ENCODE measurements around the gene ZNF335.

ZNF335 gene

DNA sequence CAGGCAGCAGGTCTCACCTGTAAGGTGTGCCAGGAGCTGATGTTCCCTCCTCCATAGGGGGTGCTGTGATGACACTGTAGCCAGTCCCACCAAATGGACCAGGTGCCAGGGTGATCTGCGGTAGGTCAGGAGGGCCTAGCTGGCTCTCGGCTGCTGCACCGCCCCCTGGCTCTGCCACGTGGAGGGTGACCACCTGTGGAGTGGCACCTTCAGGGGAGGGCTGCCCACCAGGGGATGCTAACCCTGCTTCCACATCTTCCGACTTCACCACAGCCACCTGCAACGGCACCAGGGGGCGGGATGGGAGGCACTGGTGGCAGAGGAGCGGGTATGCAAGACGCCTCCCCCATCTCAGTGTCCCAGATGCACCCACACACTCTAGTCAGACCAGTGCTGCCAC is 18.3 kb downstream of the ZNF335 start:
- Histone ChIP-seq H3K27me3 (ENCODE audit: insufficient read depth, insufficient read length) (no peaks in the 10 kb centered on the region), H3K36me3 (ENCODE audit: insufficient read depth, insufficient read length, low read length) (peaks cover 91% of the 10 kb centered on the region), H3K9ac (ENCODE audit: insufficient read length, low read depth) (no peak overlapping the region), H3K9me3 (ENCODE audit: insufficient read depth, low read length) (no peaks in the 10 kb centered on the region), H3K4me1 (ENCODE audit: insufficient read depth, insufficient read length) (peaks cover 3% of the 10 kb centered on the region), H3K4me3 (ENCODE audit: insufficient read length, low read depth) (no peak overlapping the region)
- no peak for DNase-seq (ENCODE audit: low read depth, low spot score)
- TF ChIP-seq ZNF274 (IDR thresholded peaks at IDR 0.05; ENCODE audit: low read depth, low read length) (no peak), YY1 (IDR thresholded peaks at IDR 0.05; ENCODE audit: insufficient read depth, insufficient read length) (no peak), SUZ12 (IDR thresholded peaks at IDR 0.05; ENCODE audit: extremely low read depth, insufficient read depth, insufficient read length) (no peak)

DNA sequence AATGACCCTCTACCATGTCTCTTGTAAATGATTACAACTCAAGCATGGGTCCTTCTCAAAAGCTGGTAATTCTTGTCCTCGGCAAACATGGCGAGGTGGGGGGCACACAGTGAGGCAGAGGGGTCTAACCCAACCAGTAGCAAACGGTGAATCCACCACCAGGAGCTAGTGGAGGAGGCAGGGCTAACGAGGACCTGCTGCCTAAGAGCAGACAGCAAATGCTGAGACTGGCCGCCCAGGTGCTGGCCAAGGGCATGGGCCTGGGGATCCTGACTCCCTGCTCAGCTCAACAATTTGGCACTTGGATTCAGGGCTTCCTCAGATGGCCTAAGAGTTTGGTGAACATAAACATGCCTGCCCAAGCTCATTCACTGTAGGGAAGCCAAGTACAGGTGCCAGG is 19.1 kb downstream of the ZNF335 start:
- H3K9me3 ChIP-seq (ENCODE audit: insufficient read depth, low read length) = no peaks in the 10 kb centered on the region
- H3K4me1 ChIP-seq (ENCODE audit: insufficient read depth, insufficient read length) = peaks cover 3% of the 10 kb centered on the region
- peaks cover 91% of the 10 kb centered on the region for H3K36me3 ChIP-seq (ENCODE audit: insufficient read depth, insufficient read length, low read length)
- no peak for DNase-seq (ENCODE audit: low read depth, low spot score)
- H3K9ac ChIP-seq (ENCODE audit: insufficient read length, low read depth) = no peak overlapping the region
- no peaks in the 10 kb centered on the region for H3K27me3 ChIP-seq (ENCODE audit: insufficient read depth, insufficient read length)
- no peak overlapping the region for H3K4me3 ChIP-seq (ENCODE audit: insufficient read length, low read depth)
- TF ChIP-seq YY1 (IDR thresholded peaks at IDR 0.05; ENCODE audit: insufficient read depth, insufficient read length) (no peak), ZNF274 (IDR thresholded peaks at IDR 0.05; ENCODE audit: low read depth, low read length) (no peak), SUZ12 (IDR thresholded peaks at IDR 0.05; ENCODE audit: extremely low read depth, insufficient read depth, insufficient read length) (no peak)

- Histone ChIP-seq H3K9ac (ENCODE audit: insufficient read length, low read depth) (no peak overlapping the region), H3K27me3 (ENCODE audit: insufficient read depth, insufficient read length) (no peaks in the 10 kb centered on the region), H3K4me3 (ENCODE audit: insufficient read length, low read depth) (no peak overlapping the region), H3K9me3 (ENCODE audit: insufficient read depth, low read length) (no peaks in the 10 kb centered on the region), H3K36me3 (ENCODE audit: insufficient read depth, insufficient read length, low read length) (peaks cover 91% of the 10 kb centered on the region), H3K4me1 (ENCODE audit: insufficient read depth, insufficient read length) (peaks cover 3% of the 10 kb centered on the region)
- no peak for TF ChIP-seq ZNF274 (IDR thresholded peaks at IDR 0.05; ENCODE audit: low read depth, low read length)
- no peak for TF ChIP-seq YY1 (IDR thresholded peaks at IDR 0.05; ENCODE audit: insufficient read depth, insufficient read length)
- no peak for TF ChIP-seq SUZ12 (IDR thresholded peaks at IDR 0.05; ENCODE audit: extremely low read depth, insufficient read depth, insufficient read length)
- DNase-seq (ENCODE audit: low read depth, low spot score) = no peak
Measured at GRCh38 chr20:45951925-45952834, 19.8 kb downstream of the ZNF335 start.

- no peak for TF ChIP-seq SUZ12 (IDR thresholded peaks at IDR 0.05; ENCODE audit: extremely low read depth, insufficient read depth, insufficient read length)
- TF ChIP-seq YY1 (IDR thresholded peaks at IDR 0.05; ENCODE audit: insufficient read depth, insufficient read length) = no peak
- no peak for TF ChIP-seq ZNF274 (IDR thresholded peaks at IDR 0.05; ENCODE audit: low read depth, low read length)
- Histone ChIP-seq H3K9me3 (ENCODE audit: insufficient read depth, low read length) (no peaks in the 10 kb centered on the region), H3K9ac (ENCODE audit: insufficient read length, low read depth) (no peak overlapping the region), H3K4me3 (ENCODE audit: insufficient read length, low read depth) (no peak overlapping the region), H3K27me3 (ENCODE audit: insufficient read depth, insufficient read length) (no peaks in the 10 kb centered on the region), H3K36me3 (ENCODE audit: insufficient read depth, insufficient read length, low read length) (peaks cover 96% of the 10 kb centered on the region), H3K4me1 (ENCODE audit: insufficient read depth, insufficient read length) (peaks cover 3% of the 10 kb centered on the region)
- DNase-seq (ENCODE audit: low read depth, low spot score) = no peak
Measured at GRCh38 chr20:45950330-45950646, 21.7 kb downstream of the ZNF335 start.

DNA sequence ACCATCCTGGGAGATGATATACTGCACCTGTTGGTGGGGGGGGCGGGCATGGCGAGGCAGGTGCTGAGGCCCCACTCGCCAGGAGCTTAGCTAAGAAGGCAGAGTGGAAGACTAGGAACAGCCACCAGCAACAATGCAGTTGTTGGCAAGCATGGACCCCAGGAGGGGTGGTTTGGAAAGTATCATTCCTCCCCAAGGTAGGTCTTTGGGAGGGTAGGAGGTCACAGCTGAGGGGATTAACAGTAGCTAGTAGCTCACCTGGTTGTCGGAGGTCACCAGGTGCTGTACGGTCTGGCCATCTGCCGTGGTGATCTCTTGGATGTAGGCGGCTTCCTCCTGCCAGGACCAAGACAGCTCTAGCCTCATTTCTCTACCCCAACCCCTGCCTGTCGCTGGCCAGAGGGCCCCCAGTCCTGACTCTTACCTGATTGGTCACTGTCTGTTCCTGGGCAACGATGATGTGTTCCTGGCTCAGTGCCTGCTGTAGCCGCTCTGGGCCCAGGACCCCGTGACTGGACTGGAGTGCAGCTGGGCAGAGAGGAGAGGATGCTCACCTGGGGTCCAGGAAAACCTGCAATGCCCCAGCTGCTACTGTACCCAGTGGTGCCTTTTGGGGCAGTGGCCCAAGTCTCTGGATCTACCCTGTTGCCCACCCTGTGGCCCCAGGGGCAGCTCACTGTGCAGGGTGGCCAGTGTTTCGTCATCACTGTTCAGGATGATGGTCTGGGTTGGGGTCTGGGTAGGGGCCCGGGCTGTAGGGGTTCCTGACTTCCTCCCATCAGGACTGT is 22.3 kb downstream of the ZNF335 start:
- Histone ChIP-seq H3K9me3 (ENCODE audit: insufficient read depth, low read length) (no peaks in the 10 kb centered on the region), H3K4me1 (ENCODE audit: insufficient read depth, insufficient read length) (peaks cover 3% of the 10 kb centered on the region), H3K36me3 (ENCODE audit: insufficient read depth, insufficient read length, low read length) (peaks cover 99% of the 10 kb centered on the region), H3K9ac (ENCODE audit: insufficient read length, low read depth) (no peak overlapping the region), H3K27me3 (ENCODE audit: insufficient read depth, insufficient read length) (no peaks in the 10 kb centered on the region), H3K4me3 (ENCODE audit: insufficient read length, low read depth) (no peak overlapping the region)
- no peak for DNase-seq (ENCODE audit: low read depth, low spot score)
- TF ChIP-seq ZNF274 (IDR thresholded peaks at IDR 0.05; ENCODE audit: low read depth, low read length) = no peak
- TF ChIP-seq SUZ12 (IDR thresholded peaks at IDR 0.05; ENCODE audit: extremely low read depth, insufficient read depth, insufficient read length) = no peak
- TF ChIP-seq YY1 (IDR thresholded peaks at IDR 0.05; ENCODE audit: insufficient read depth, insufficient read length) = no peak

DNA sequence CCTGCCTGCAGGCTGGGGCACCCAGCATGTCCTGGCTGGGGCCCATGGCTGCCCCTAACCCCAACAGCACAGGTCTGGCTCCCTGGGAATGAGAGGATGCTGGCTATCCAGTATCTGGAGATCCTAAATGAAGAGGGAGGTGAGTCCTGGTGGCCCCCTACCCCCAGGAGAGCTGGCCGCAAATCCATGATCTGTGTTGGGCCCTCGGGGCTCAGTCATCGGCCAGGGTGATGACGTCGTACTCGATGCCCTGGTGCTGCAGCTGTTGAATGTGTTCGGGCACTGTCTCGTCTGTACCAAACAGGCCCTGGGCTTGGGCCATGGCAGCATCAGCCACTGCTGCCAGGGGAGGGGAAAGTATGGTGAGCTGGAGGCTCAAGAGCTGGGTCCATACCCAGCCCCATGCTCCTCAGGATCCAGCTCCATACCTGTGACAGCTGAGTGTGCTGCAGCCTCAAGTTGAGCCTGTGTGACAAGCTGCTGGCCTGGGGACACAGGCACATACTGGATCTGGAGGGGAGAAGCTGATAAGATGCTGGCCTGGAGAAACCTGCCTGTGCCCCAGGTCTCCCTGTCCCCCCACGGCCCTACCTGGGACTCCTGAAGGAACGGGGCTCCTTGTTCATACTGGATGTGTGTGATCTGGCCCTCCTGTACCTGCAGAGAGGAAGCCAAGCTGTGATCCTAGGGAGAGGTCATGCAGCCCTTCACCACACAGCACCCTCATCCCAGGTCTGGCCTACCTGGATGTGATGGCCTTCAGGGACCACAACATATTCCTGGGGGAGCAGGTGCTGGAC is 23.1 kb downstream of the ZNF335 start:
- H3K27me3 ChIP-seq (ENCODE audit: insufficient read depth, insufficient read length) = no peaks in the 10 kb centered on the region
- TF ChIP-seq SUZ12 (IDR thresholded peaks at IDR 0.05; ENCODE audit: extremely low read depth, insufficient read depth, insufficient read length) (no peak), ZNF274 (IDR thresholded peaks at IDR 0.05; ENCODE audit: low read depth, low read length) (no peak), YY1 (IDR thresholded peaks at IDR 0.05; ENCODE audit: insufficient read depth, insufficient read length) (no peak)
- peaks cover 3% of the 10 kb centered on the region for H3K4me1 ChIP-seq (ENCODE audit: insufficient read depth, insufficient read length)
- H3K9ac ChIP-seq (ENCODE audit: insufficient read length, low read depth) = peak overlapping the region; percentile 22
- peaks cover 99% of the 10 kb centered on the region for H3K36me3 ChIP-seq (ENCODE audit: insufficient read depth, insufficient read length, low read length)
- H3K4me3 ChIP-seq (ENCODE audit: insufficient read length, low read depth) = no peak overlapping the region
- no peak for DNase-seq (ENCODE audit: low read depth, low spot score)
- no peaks in the 10 kb centered on the region for H3K9me3 ChIP-seq (ENCODE audit: insufficient read depth, low read length)
